Tibial nerve (tissue), 3 donors: ENCODE results near the gene PIN1.

Source experiments
- CTCF ChIP-seq, 5 experiments: fragments of 200-600 bp in 3 of 5; fragments of 450-650 bp in 2 of 5; sonication (generic) in 3 of 5; IDR thresholded peaks; one replicate each; pipeline ENCODE4 v1.5.1; 2016 to 2019; ENCODE audit warnings: antibody characterized with exemption in 5 of 5, mild to moderate bottlenecking in 3 of 5, moderate library complexity in 2 of 5
- POLR2A ChIP-seq, 2 donors: fragments of 450-650 bp; IDR thresholded peaks; one replicate each; pipeline ENCODE4 v1.6.1; 2017; ENCODE audit warnings: antibody characterized with exemption in 2 of 2, mild to moderate bottlenecking in 2 of 2, moderate library complexity in 2 of 2

- TF ChIP-seq CTCF (IDR thresholded peaks at IDR 0.05) (peak; percentile 67 to 92 (median 72)), POLR2A (IDR thresholded peaks at IDR 0.05) (no peak)
Measured at GRCh38 chr19:9834726-9835506, at the start of gene PIN1.
